HFFc6 (cell line): ENCODE data around the gene SNX21. TPM values are rescaled to one million over a fixed set of nuclear protein-coding genes. Genes with fewer than 3 reads are reported as not detected.

Source experiments
- DNase-seq: peaks from one replicate; pipeline ENCODE4 v3.0.0-alpha.2; 2018
- H3K27ac Mint-ChIP-seq: 2 replicates; pipeline ENCODE4 v1.8.0; 2020; ENCODE audit warnings: mild to moderate bottlenecking, mixed read lengths
- H3K27me3 Mint-ChIP-seq: 2 replicates; pipeline ENCODE4 v1.8.0; 2021; ENCODE audit warnings: mild to moderate bottlenecking, moderate library complexity, mixed read lengths; ENCODE audit not compliant: insufficient read depth
- H3K36me3 Mint-ChIP-seq: 2 replicates; pipeline ENCODE4 v1.8.0; 2021; ENCODE audit warnings: low read depth, mixed read lengths
- H3K4me1 Mint-ChIP-seq: 2 replicates; pipeline ENCODE4 v1.8.0; 2020; ENCODE audit warnings: low read depth, mixed read lengths
- H3K4me3 Mint-ChIP-seq: 2 replicates; pipeline ENCODE4 v1.8.0; 2020; ENCODE audit warnings: mild to moderate bottlenecking, moderate library complexity, mixed read lengths
- H3K9me3 Mint-ChIP-seq: 2 replicates; pipeline ENCODE4 v1.8.0; 2020; ENCODE audit warnings: mild to moderate bottlenecking, mixed read lengths
- total RNA-seq, 6 experiments: library from RNA; stranded (reverse); fragmentation: NEBNext Ultra II Directional; extraction: Animal tissue kit (Norgen Biotek cat#: 25700); gene quantifications; 2 replicates in 1 of 6; 3 replicates in 5 of 6; pipeline ENCODE4 v1.2.3, GENCODE V29; 2021
- TF ChIP-seq, protein P1 (sequence below): fragments of 200-600 bp; sonication (generic); IDR thresholded peaks from 2 replicates; pipeline ENCODE4 v1.5.0; 2021; ENCODE audit warnings: antibody characterized with exemption, mild to moderate bottlenecking

Gene SNX21
- total RNA-seq, 6 experiments from 2014 or later, result 21.9 to 25.1 (median 22.7) TPM

DNA sequence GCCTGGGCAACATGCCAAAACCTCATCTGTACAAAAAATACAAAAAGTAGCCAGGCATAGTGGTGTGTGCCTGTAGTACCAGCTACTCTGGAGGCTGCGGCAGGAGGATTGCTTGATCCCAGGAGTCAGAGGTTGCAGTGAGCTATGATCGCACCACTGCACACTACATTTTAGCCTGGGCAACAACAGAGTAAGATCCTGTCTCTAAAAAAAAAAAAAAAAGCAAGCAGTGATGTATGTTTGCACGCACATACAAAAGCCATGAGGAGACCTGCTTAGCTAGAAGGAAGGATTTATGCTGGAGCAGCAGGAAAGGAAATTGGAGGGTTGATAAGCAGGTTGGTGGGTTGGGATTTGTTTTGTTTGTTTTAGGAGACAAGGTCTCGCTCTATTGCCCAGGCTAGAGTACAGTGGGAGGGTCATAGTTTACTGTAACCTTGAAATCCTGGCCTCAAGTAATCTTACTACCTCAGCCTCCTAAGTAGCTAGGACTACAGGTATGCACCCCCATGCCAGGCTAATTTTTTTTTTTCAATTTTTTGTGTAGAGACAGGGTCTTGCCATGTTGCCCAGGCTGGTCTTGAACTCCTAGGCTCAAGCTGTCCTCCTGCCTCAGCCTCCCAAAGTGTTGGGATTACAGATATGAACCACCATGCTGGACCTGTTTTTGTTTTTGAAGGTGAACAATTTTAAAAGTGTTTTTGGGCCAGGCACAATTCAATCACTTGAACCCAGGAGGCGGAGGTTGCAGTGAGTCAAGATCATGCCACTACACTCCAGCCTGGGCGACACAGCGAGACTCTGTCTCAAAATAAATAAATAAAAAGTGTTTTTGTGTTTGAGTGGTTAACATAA, 27.8 kb downstream of the SNX21 start:
- H3K27me3 Mint-ChIP-seq, result peaks cover 3% of the 10 kb centered on the region; the same call in 1 of the 2 replicates
- TF ChIP-seq, protein P1, sequence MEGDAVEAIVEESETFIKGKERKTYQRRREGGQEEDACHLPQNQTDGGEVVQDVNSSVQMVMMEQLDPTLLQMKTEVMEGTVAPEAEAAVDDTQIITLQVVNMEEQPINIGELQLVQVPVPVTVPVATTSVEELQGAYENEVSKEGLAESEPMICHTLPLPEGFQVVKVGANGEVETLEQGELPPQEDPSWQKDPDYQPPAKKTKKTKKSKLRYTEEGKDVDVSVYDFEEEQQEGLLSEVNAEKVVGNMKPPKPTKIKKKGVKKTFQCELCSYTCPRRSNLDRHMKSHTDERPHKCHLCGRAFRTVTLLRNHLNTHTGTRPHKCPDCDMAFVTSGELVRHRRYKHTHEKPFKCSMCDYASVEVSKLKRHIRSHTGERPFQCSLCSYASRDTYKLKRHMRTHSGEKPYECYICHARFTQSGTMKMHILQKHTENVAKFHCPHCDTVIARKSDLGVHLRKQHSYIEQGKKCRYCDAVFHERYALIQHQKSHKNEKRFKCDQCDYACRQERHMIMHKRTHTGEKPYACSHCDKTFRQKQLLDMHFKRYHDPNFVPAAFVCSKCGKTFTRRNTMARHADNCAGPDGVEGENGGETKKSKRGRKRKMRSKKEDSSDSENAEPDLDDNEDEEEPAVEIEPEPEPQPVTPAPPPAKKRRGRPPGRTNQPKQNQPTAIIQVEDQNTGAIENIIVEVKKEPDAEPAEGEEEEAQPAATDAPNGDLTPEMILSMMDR, result no peak
- no peak overlapping the region for H3K4me3 Mint-ChIP-seq
- H3K4me1 Mint-ChIP-seq, result peaks cover 35% of the 10 kb centered on the region
- no peaks in the 10 kb centered on the region; the same call in 1 of the 2 replicates for H3K9me3 Mint-ChIP-seq
- DNase-seq, result no peak
- peaks cover 16% of the 10 kb centered on the region for H3K36me3 Mint-ChIP-seq
- no peak overlapping the region for H3K27ac Mint-ChIP-seq

DNA sequence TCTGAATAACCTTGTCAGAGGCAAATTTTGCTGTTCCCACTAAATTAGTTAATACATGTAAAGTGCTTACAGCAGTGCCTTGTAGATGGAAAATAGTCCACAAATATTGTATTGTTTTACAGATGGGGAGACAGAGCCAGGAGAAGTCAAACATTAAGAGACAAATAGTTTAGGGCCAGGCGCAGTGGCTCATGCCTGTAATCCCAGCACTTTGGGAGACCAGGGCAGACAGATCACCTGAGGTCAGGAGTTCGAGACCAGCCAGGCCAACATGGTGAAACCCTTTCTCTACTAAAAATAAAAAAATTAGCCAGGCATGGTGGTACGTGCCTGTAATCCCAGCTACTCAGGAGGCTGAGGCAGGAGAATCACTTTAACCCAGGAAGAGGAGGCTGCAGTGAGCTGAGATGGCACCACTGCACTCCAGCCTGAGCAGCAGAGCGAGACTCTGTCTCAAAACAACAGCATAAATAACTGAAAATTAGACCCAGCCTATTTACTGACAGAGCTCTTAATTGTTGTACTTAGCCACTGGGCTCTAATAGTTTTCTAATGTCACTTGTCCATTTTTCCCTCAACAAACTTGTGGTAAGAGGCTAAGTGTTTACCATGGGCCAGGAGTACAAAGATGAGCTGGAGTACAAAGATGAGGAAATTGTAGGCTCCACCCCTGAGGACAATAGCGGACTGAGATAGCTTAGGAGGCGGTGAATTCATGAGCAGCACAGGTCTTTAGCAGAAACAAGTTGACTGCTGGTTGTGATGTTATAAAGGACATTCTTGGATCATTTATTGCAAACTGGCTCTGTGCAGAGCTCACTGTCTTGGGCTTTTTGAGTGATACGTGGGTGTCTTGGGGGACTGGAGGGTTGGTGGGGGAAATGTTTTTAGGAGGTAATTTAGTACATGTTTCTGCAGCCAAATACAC, 30.2 kb downstream of the SNX21 start:
- Mint-ChIP-seq H3K9me3 (no peaks in the 10 kb centered on the region; the same call in 1 of the 2 replicates), H3K4me1 (peaks cover 40% of the 10 kb centered on the region), H3K27ac (no peak overlapping the region), H3K36me3 (peaks cover 12% of the 10 kb centered on the region), H3K27me3 (no peaks in the 10 kb centered on the region), H3K4me3 (no peak overlapping the region)
- TF ChIP-seq, protein P1, result no peak
- DNase-seq, result no peak

DNA sequence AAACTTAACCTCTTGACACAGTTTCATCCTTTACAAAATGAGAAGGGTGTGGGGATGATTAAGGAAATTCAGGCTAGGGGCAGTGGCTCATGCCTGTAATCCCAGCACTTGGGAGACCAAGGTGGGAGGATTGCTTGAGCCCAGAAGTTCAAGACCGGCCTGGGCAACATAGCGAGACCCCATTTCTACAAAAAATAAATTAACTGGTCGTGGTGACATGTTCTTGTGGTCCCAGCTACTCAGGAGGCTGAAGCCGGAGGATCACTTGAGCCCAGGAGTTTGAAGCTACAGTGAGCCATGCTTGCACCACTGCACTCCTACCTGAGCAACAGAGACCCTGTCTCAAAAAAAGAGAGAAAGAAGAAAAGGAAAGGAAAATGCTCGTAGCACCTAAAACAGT, 32.9 kb downstream of the SNX21 start:
- DNase-seq, result no peak
- H3K4me1 Mint-ChIP-seq, result peaks cover 21% of the 10 kb centered on the region
- H3K27ac Mint-ChIP-seq, result peak overlapping the region; percentile 97
- no peaks in the 10 kb centered on the region for H3K9me3 Mint-ChIP-seq
- H3K27me3 Mint-ChIP-seq, result no peaks in the 10 kb centered on the region
- H3K4me3 Mint-ChIP-seq, result no peak overlapping the region
- H3K36me3 Mint-ChIP-seq, result no peaks in the 10 kb centered on the region
- TF ChIP-seq, protein P1, result no peak

DNA sequence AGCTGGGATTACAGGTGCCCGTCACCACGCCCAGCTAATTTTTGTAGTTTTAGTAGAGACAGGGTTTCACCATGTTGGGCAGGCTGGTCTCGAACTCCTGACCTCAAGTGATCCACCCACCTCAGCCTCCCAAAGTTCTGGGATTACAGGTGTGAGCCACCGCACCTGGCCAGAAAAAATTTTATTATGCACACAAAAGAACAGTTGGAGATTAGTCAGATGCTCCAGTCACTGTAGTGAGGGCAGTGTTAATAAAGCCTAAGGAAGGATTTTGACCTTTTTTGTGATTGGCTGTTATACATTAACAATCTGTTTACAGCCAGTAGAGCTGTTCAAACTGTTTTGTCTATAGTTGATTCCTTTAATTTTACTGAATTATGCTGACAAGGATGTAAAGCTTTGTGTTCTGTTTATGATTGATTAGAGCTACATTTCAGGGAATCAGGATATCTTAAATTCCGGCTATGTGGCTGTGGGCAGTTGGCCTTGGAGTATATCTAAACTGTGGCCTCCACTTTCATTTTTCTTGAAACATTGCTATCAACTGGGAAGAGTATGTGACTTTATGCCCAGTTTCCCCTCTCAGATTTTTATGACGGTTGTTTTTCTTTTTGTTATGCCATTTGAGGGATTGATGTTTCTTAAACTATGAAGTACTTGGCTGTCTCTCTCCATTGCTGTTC, 33.7 kb downstream of the SNX21 start:
- H3K27me3 Mint-ChIP-seq, result no peaks in the 10 kb centered on the region
- peaks cover 21% of the 10 kb centered on the region for H3K4me1 Mint-ChIP-seq
- no peak for DNase-seq
- TF ChIP-seq, protein P1, result no peak
- H3K36me3 Mint-ChIP-seq, result no peaks in the 10 kb centered on the region
- peak overlapping the region; percentile 97 for H3K27ac Mint-ChIP-seq
- no peaks in the 10 kb centered on the region for H3K9me3 Mint-ChIP-seq
- H3K4me3 Mint-ChIP-seq, result peak overlapping the region; percentile 50

DNA sequence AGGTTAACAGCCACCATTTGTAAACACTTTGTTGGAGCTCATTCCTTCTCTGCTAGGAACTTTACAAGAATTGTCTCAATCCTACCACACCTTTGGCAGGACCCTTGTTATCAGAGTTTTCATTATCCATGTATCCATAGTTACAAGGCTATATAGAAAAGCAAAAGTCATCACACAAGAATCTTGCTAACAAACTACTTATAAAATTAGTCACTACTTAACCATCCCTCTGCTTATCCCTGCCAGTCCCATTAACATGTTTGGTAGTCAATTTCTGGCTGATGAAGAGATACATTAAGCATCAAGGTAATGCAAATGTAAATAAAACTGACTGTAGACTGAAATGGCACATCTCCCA, 34.2 kb downstream of the SNX21 start:
- peak overlapping the region; percentile 97 for H3K27ac Mint-ChIP-seq

More for the DNA sequence above, 34.2 kb downstream of the SNX21 start:
- Mint-ChIP-seq H3K27me3 (no peaks in the 10 kb centered on the region), H3K36me3 (no peaks in the 10 kb centered on the region), H3K9me3 (no peaks in the 10 kb centered on the region), H3K4me1 (peaks cover 21% of the 10 kb centered on the region), H3K4me3 (peak overlapping the region; percentile 50)
- peak; percentile 87 for DNase-seq
- TF ChIP-seq, protein P1, result no peak
